HG03025 (cell line): Measurements from ENCODE around the gene DYRK1A.
"Not testable (repeated sequence)": the region's sequence is repeated elsewhere in the genome, so short reads cannot be mapped to it uniquely, and the experiment has no call there.

Experiments
- ATAC-seq: cut with Tn5 transposase; IDR thresholded peaks from one replicate; pipeline ENCODE4 v1.9.1; 2021; ENCODE audit warnings: mild to moderate bottlenecking, moderate library complexity; ENCODE audit not compliant: unreplicated experiment, low FRiP score

The DYRK1A gene

GRCh38 chr21:37520801-37521200 lies 154.2 kb downstream of the DYRK1A start:
- ATAC-seq = no peak

GRCh38 chr21:37521658-37522057 lies 155.1 kb downstream of the DYRK1A start:
- no peak for ATAC-seq

DNA sequence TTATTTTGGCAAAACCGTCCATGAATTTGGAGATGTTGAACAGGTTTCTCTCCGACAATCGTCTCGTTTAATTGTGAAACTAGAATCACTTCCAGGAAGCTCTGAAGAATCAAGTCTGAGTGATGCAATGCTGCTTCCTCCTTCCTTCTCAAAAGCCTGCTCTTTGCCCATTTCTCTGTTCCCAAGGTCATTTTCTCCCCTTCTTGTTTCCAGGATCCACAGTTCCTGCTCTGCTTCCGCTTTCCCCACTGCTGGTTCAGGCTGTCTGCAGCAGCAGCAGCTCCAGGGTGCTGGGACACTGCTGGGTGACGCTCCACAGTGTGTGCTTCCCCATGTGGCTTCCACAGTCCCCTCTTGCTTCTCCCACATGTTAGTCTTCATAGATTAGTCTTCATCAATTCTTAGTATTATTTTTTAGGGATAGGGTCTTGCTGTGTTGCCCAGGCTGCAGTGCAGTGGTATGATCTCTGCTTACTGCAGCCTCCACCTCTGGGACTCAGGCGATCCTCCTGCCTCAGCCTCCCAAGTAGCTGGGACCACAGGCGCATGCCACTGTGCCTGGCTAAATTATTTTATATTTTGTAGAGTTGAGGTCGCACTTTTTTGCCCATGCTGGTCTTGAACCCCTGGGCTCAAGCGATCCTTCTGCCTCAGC lies 156.2 kb downstream of the DYRK1A start:
- no peak for ATAC-seq

DNA sequence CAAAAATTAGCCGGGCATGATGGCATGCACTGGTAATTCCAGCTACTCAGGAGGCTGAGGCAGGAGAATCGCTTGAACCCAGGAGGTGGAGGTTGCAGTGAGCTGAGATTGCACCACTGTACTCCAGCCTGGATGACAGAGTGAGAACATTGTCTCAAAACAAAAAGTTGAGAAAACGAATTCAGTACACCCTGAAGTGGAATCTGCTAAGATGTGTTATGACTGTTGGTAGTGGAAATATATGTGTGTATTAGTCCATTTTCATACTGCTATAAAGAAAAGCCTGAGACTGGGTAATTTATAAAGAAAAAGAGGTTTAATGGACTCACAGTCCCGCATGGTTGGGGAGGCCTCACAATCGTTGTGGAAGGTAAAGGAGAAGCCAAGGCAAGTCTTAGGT lies 158.4 kb downstream of the DYRK1A start:
- ATAC-seq = not testable (repeated sequence)

DNA sequence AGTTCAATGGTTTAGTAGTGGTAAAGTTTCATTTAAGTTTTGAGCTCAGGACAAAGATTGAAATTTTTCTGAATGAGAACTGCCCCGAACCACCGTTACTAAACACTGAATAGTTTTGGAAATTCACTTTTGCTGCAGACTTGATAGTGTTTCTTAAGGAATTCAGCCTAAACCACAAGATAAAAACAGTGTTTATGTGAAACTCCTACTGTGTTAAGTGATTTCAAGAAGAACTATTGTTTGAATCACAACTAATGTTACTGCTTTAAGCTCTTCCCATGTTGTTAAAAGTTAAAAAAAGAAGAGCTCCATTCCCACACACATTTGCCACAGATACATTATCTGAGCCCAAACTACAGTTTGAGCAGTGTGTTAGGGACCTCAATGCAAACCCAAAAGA lies 159.2 kb downstream of the DYRK1A start:
- ATAC-seq = no peak

- ATAC-seq = no peak
These were observed 160.5 kb downstream of the DYRK1A start for GRCh38 chr21:37527103-37527502.

DNA sequence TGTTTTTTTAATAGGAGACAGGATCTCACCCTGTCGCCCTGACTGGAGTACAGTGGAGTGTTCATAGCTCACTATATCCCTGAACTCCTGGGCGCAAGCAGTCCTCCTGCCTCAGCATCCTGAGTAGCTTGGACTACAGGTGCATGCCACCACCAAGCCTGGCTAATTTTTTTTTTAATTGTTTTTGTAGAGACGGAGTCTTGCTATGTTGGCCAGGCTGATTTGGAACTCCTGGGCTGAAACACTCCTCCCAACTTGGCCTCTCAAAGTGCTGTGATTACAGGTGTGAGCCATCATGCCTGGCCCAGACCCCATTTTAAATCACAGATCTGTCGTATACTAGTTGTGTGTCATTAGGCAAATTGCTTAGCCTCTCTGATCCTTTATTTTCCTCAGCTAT lies 161.1 kb downstream of the DYRK1A start:
- no peak for ATAC-seq

DNA sequence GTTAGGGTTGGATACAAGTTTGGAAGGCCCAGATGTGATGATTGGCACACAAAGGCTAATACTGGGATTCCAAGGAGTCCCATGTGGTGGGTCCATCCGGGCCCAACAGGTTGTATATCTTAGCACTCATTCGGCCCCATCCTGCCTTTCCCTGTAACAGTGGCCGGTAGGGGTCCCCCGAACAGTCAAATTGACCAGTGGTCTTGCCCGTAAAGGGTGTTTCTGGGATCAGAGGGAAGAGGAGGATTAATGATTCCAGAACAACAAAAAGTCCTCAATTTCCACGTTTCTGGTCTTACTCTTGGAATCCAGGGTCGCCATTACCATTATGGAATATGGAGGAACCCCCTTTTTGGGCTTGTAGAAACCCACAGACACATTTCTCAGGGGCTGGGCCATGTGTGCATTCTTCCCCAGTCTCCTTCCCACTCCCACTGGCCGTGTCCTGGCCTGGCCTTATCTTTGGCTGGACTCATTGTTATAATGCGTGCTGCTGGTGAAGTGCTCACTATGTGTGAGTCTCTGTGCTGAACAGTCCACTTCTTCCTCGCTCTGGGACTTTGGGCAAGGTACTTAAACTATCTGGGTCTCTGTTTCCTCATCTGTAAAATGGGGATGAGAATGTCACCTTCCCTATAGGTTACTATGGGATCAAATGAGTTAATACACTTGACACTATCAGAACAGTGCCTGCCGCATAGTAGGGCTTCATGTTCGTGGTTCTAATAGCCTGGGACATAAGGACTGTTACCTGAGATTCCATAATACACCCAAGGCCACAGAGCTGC lies 161.8 kb downstream of the DYRK1A start:
- no peak for ATAC-seq

- no peak for ATAC-seq
These were observed 163.1 kb downstream of the DYRK1A start for GRCh38 chr21:37529649-37530048.

DNA sequence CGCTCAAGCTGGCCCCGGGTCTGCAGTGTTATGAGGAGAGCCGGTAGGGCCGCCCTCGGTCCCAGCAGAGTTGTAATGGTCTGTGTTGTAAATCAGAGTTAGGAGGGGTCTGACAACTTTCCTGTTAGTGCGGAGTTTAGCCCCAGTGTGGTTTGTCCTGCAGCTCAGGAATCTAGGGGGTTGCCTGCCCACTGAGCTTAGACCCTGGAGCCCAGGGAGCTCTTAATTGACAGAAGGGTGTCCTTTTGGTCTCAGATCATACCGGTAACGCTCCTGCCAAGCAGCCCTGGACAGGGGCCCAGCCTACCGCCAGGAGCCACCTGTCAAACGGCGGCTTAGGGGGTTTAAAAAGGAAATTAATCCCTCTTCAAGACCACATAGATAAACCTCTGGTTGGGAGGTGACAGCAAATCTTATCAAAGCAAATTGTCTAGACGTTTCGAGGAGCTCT lies 164.4 kb downstream of the DYRK1A start:
- ATAC-seq = no peak

DNA sequence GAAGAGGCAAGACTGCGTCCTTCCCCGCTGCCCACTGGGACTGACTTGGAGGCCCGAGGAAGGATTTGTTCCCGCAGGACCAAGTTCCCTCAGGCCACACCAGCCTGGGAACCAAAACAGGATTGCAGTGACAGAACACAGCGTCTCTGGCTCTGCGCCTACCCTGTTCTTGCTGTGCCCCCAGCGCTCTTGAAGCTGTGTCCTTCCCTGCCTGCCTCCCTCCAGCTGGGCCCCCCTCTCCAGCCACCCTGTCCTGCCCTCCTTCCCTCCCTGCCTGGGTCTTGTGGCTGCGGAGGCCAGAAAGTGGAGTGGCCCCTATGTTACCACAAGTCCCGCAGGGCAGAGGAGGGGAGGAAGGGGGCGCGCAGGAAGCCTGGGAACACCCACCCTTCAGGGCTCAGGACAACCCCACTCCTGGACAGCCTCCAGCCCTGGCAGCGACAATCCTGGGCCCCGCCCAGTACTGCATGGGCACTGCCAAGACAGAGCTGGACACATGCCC lies 164.9 kb downstream of the DYRK1A start:
- no peak for ATAC-seq

DNA sequence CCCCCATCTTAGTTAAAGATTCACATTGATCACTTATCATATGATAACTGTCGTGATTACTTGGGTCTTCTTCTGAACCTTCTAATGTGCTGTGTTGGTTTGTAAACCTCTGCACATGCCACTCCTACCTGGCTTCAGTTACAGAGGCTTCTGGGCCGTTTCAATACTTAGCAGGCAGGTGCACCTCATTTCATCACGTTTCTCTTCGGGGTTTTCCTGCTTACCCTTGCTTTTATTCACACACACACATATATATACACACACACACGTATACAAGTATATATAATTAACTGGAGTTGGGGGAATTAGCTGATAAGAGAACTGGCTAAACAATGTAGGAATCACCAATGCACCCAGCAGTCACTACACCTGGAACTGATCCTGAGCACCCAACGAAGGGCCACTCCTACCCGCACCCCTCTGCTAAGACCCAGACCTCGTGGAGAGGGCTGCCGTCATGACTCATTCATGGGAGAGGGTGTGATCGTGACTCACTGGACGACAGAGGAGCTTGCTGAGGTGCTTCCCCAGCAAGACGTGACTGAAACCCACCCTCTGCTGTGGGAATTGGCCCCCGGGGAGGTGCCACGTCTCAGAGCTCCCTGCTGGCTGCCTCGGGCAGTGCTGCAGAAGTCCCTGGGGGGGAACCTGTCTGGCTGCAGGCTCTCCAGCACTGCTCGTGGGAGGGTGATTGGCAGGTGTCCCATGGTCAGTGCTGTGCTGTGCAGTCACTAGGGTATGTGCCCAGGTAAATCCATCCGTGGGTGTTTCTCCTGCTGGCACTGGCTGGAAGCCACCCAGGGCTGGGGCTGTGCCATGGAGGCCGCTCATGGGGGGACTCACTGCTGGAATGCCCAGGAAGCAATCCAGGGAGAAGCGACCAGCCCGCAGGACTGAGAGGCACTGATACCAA lies 166.6 kb downstream of the DYRK1A start:
- ATAC-seq = no peak

GRCh38 chr21:37534431-37534830 lies 167.9 kb downstream of the DYRK1A start:
- ATAC-seq = no peak

- ATAC-seq = no peak
These were observed 168.6 kb downstream of the DYRK1A start for GRCh38 chr21:37535130-37535529.

DNA sequence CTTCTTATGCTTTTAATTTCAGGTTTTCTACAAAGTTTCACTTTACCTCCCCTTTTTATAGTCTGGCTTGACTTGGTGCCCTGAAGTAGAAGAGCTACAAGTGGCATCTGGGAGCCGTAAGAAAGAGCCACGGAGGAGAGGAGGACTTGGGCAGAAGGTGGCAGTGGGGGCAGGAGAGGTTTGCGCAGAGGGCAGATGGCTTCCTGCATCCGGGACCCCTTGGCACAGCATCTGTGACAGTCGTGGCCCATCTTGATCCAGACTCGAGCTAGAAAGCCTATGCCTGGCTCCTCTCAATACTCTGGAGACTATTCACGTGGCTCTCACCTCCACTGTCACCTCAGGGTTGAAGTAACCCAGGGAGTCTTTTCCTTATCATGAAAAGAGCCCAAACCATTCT lies 169.1 kb downstream of the DYRK1A start:
- ATAC-seq = no peak

- ATAC-seq = no peak
These were observed 170.2 kb downstream of the DYRK1A start for GRCh38 chr21:37536616-37537278.

DNA sequence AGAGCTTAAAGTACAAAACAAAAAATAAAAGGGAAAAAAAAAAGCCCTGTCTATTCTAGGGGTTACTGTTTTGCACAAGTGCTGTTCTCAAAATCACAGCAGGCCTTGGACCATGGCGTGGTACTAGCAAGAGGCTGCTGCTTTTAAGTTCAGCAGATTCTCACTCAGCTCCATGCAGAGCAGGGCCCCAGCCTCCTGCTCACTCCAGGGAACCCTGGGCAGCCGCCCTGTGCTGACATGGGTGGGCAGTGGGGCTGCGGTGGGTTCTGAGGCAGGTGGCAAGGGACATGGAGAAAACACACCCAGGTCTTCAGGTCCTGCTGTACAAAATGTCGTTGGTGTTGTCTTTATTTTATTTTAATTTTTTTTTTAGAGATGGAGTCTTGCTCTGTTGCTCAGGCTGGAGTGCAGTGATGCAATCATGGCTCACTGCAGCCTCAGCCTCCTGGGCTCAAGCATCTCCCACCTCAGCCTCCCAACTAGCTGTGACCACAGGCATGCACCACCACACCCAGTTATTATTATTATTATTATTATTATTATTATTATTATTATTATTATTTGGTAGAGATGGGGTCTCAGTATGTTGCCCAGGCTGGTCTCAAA lies 170.9 kb downstream of the DYRK1A start:
- ATAC-seq = no peak

- ATAC-seq = no peak
These were observed 172.5 kb downstream of the DYRK1A start for GRCh38 chr21:37538971-37539590.

- ATAC-seq = not testable (repeated sequence)
These were observed 174.6 kb downstream of the DYRK1A start for GRCh38 chr21:37541128-37541527.
